NOMO-1 treated with dmso at 0.1 percent for 144 hours (cell line): ENCODE results near the gene PARVG.
"Not testable (repeated sequence)": the region's sequence is repeated elsewhere in the genome, so short reads cannot be mapped to it uniquely, and the experiment has no call there.

ENCODE experiments used
- DNase-seq: peaks from one replicate; lab custom pipeline; 2025; ENCODE audit not compliant: unreplicated experiment; lab: John Stamatoyannopoulos, UW

Gene PARVG

GRCh38 chr22:44211946-44212930 is 31.5 kb downstream of the PARVG start:
- DNase-seq = no peak

- no peak for DNase-seq
Measured at GRCh38 chr22:44212936-44213335, 32.2 kb downstream of the PARVG start.

GRCh38 chr22:44213489-44214043 is 32.8 kb downstream of the PARVG start:
- DNase-seq = no peak

- DNase-seq = no peak
Measured at GRCh38 chr22:44214187-44214586, 33.5 kb downstream of the PARVG start.

- no peak for DNase-seq
Measured at GRCh38 chr22:44214764-44215163, 34.0 kb downstream of the PARVG start.

- DNase-seq = no peak
Measured at GRCh38 chr22:44215287-44215686, 34.6 kb downstream of the PARVG start.

GRCh38 chr22:44217346-44217745 is 36.6 kb downstream of the PARVG start:
- DNase-seq = no peak

- no peak for DNase-seq
Measured at GRCh38 chr22:44218071-44218470, 37.3 kb downstream of the PARVG start.

- no peak for DNase-seq
Measured at GRCh38 chr22:44219101-44219870, 38.6 kb downstream of the PARVG start.

- DNase-seq = no peak
Measured at GRCh38 chr22:44220727-44221680, 40.3 kb downstream of the PARVG start.

GRCh38 chr22:44221710-44222475 is 41.2 kb downstream of the PARVG start:
- DNase-seq = no peak

GRCh38 chr22:44224166-44224565 is 43.4 kb downstream of the PARVG start:
- no peak for DNase-seq

- no peak for DNase-seq
Measured at GRCh38 chr22:44225091-44225689, 44.5 kb downstream of the PARVG start.

GRCh38 chr22:44225812-44226211 is 45.1 kb downstream of the PARVG start:
- no peak for DNase-seq

- DNase-seq = no peak
Measured at GRCh38 chr22:44229331-44229730, 48.6 kb downstream of the PARVG start.

- no peak for DNase-seq
Measured at GRCh38 chr22:44229809-44230208, 49.1 kb downstream of the PARVG start.

- DNase-seq = no peak
Measured at GRCh38 chr22:44231233-44231632, 50.5 kb downstream of the PARVG start.

GRCh38 chr22:44234372-44234771 is 53.6 kb downstream of the PARVG start:
- DNase-seq = not testable (repeated sequence)

GRCh38 chr22:44237290-44237689 is 56.6 kb downstream of the PARVG start:
- no peak for DNase-seq
